Astrocyte (in vitro differentiated cells and primary cell): ENCODE results near the gene GSTP1. TPM values are rescaled to one million over a fixed set of nuclear protein-coding genes. Genes with fewer than 3 reads are reported as not detected.

Experiments used
- DNase-seq: peaks from one replicate; pipeline ENCODE4 v3.0.0-alpha.2; 2010; ENCODE audit warnings: low read depth
- FAIRE-seq: peaks from 2 replicates; lab custom pipeline; 2011; peaks lifted over from hg19 to GRCh38; lab: Jason Lieb, UNC
- H2AFZ ChIP-seq: 2 replicates; pipeline ENCODE4 v1.6.0; 2012; ENCODE audit warnings: low read depth, low read length, inconsistent platforms
- H3K27ac ChIP-seq: 2 replicates; pipeline ENCODE4 v1.5.1; 2011; ENCODE audit warnings: low read depth, low read length, inconsistent platforms
- H3K27me3 ChIP-seq: 2 replicates; pipeline ENCODE4 v1.6.0; 2011; ENCODE audit warnings: low read length, inconsistent platforms; ENCODE audit not compliant: insufficient read depth
- H3K36me3 ChIP-seq: 2 replicates; pipeline ENCODE4 v1.5.1; 2011; ENCODE audit warnings: low read length, inconsistent platforms; ENCODE audit not compliant: insufficient read depth
- H3K4me1 ChIP-seq: 2 replicates; pipeline ENCODE4 v1.5.1; 2011; ENCODE audit warnings: low read length, inconsistent platforms; ENCODE audit not compliant: insufficient read depth
- H3K4me2 ChIP-seq: 2 replicates; pipeline ENCODE4 v1.6.0; 2012; ENCODE audit warnings: low read length, inconsistent platforms
- H3K4me3 ChIP-seq: 2 replicates; pipeline ENCODE4 v1.5.1; 2011; ENCODE audit warnings: low read depth, mild to moderate bottlenecking, low read length, inconsistent platforms; ENCODE audit not compliant: insufficient read depth
- H3K79me2 ChIP-seq: 2 replicates; pipeline ENCODE4 v1.6.0; 2012; ENCODE audit warnings: mild to moderate bottlenecking, low read length, inconsistent platforms; ENCODE audit not compliant: insufficient read depth
- H3K9ac ChIP-seq: 2 replicates; pipeline ENCODE4 v1.6.0; 2012; ENCODE audit warnings: mild to moderate bottlenecking, low read length, inconsistent platforms
- H3K9me3 ChIP-seq: 2 replicates; pipeline ENCODE4 v1.5.1; 2012; ENCODE audit warnings: low read depth, mild to moderate bottlenecking, low read length, inconsistent platforms; ENCODE audit not compliant: insufficient read depth
- H4K20me1 ChIP-seq: 2 replicates; pipeline ENCODE4 v1.6.0; 2012; ENCODE audit warnings: low read length, inconsistent platforms; ENCODE audit not compliant: insufficient read depth
- H3K27ac Mint-ChIP-seq: one replicate; pipeline ENCODE4 v1.8.0; 2021; ENCODE audit warnings: mild to moderate bottlenecking, mixed read lengths; ENCODE audit not compliant: unreplicated experiment
- H3K27me3 Mint-ChIP-seq: one replicate; pipeline ENCODE4 v1.8.0; 2021; ENCODE audit warnings: low read depth, mixed read lengths; ENCODE audit not compliant: unreplicated experiment
- H3K36me3 Mint-ChIP-seq: one replicate; pipeline ENCODE4 v1.8.0; 2021; ENCODE audit warnings: low read depth, mixed read lengths; ENCODE audit not compliant: unreplicated experiment
- H3K4me1 Mint-ChIP-seq: one replicate; pipeline ENCODE4 v1.8.0; 2021; ENCODE audit warnings: low read depth, mixed read lengths; ENCODE audit not compliant: unreplicated experiment
- H3K4me3 Mint-ChIP-seq: one replicate; pipeline ENCODE4 v1.8.0; 2021; ENCODE audit warnings: mild to moderate bottlenecking, moderate library complexity, mixed read lengths; ENCODE audit not compliant: unreplicated experiment
- H3K9me3 Mint-ChIP-seq: one replicate; pipeline ENCODE4 v1.8.0; 2021; ENCODE audit warnings: mild to moderate bottlenecking, mixed read lengths; ENCODE audit not compliant: unreplicated experiment
- CTCF ChIP-seq: IDR thresholded peaks from 2 replicates; pipeline ENCODE4 v1.5.1; 2011; ENCODE audit warnings: low read depth, mild to moderate bottlenecking, inconsistent platforms, low read length, moderate library complexity; ENCODE audit not compliant: insufficient read depth
- EZH2 ChIP-seq: IDR thresholded peaks from 2 replicates; pipeline ENCODE4 v1.6.1; 2012; ENCODE audit warnings: mild to moderate bottlenecking, low read length, inconsistent platforms; ENCODE audit not compliant: insufficient read depth
- total RNA-seq: library from RNA; stranded (reverse); gene quantifications from 2 replicates; pipeline ENCODE4 v1.2.1, GENCODE V29; 2021

Gene GSTP1
- total RNA-seq, 1 donor from 2014 or later, result 1,365 TPM

GRCh38 chr11:67584881-67585873 lies 1.6 kb downstream of the GSTP1 start:
- Histone ChIP-seq H4K20me1 (peaks cover 39% of the 10 kb centered on the region), H3K27ac (peak overlapping the region; percentile 82), H3K36me3 (peaks cover 8% of the 10 kb centered on the region), H3K9ac (peak overlapping the region; percentile 93), H3K27me3 (peaks cover 18% of the 10 kb centered on the region), H2AFZ (no peak overlapping the region), H3K4me3 (peak overlapping the region; percentile 77), H3K4me1 (peaks cover 13% of the 10 kb centered on the region), H3K79me2 (peaks cover 34% of the 10 kb centered on the region), H3K4me2 (peak overlapping the region; percentile 88), H3K9me3 (no peaks in the 10 kb centered on the region)
- peak overlapping the region; percentile 94 for H3K27ac Mint-ChIP-seq
- FAIRE-seq (no peak), DNase-seq (no peak)
- H3K4me3 Mint-ChIP-seq, result peak overlapping the region; percentile 92
- H3K9me3 Mint-ChIP-seq, result no peaks in the 10 kb centered on the region
- no peaks in the 10 kb centered on the region for H3K27me3 Mint-ChIP-seq
- H3K36me3 Mint-ChIP-seq, result peaks cover 32% of the 10 kb centered on the region
- TF ChIP-seq CTCF (no peak), EZH2 (no peak)
- H3K4me1 Mint-ChIP-seq, result peaks cover 30% of the 10 kb centered on the region

GRCh38 chr11:67585911-67586310 lies 2.3 kb downstream of the GSTP1 start:
- H3K27ac ChIP-seq, result no peak overlapping the region

More at GRCh38 chr11:67585911-67586310, 2.3 kb downstream of the GSTP1 start:
- H3K9me3 ChIP-seq, result no peaks in the 10 kb centered on the region
- peaks cover 8% of the 10 kb centered on the region for H3K36me3 ChIP-seq
- no peak for TF ChIP-seq EZH2
- TF ChIP-seq CTCF, result no peak
- Mint-ChIP-seq H3K36me3 (peaks cover 32% of the 10 kb centered on the region), H3K27me3 (no peaks in the 10 kb centered on the region), H3K27ac (no peak overlapping the region), H3K9me3 (no peaks in the 10 kb centered on the region), H3K4me3 (peak overlapping the region; percentile 92), H3K4me1 (peaks cover 30% of the 10 kb centered on the region)
- H3K79me2 ChIP-seq, result peaks cover 34% of the 10 kb centered on the region
- H4K20me1 ChIP-seq, result peaks cover 39% of the 10 kb centered on the region
- DNase-seq (no peak), FAIRE-seq (no peak)
- H3K4me1 ChIP-seq, result peaks cover 13% of the 10 kb centered on the region
- peak overlapping the region; percentile 93 for H3K9ac ChIP-seq
- H2AFZ ChIP-seq, result no peak overlapping the region
- peak overlapping the region; percentile 88 for H3K4me2 ChIP-seq
- H3K27me3 ChIP-seq, result peaks cover 15% of the 10 kb centered on the region
- no peak overlapping the region for H3K4me3 ChIP-seq
